Tibial nerve (tissue), 4 donors: ENCODE measurements around the gene MAML2. TPM values are rescaled to one million over a fixed set of nuclear protein-coding genes. Genes with fewer than 3 reads are reported as not detected.
A peak's percentile ranks its signal among the peaks of the same experiment; 100 is the strongest.

Experiments
- DNase-seq, 2 donors: peaks; one replicate each; pipeline ENCODE4 v3.0.0-alpha.2; 2019; ENCODE audit warnings: low spot score in 2 of 2
- H3K27ac ChIP-seq, 4 donors: fragments of 200-600 bp; sonication (generic) in 3 of 4; one replicate each; pipeline ENCODE4 v1.5.1; 2017 to 2019; ENCODE audit warnings: mild to moderate bottlenecking in 1 of 4
- H3K27me3 ChIP-seq, 2 donors: fragments of 200-600 bp; sonication (generic) in 1 of 2; one replicate each; pipeline versions ENCODE4 v1.5.1 to v1.6.0; 2017 to 2019
- H3K36me3 ChIP-seq, 3 donors: fragments of 200-600 bp; sonication (generic); one replicate each; pipeline ENCODE4 v1.5.1; 2018 to 2019
- H3K4me1 ChIP-seq, 4 donors: fragments of 200-600 bp; sonication (generic) in 3 of 4; one replicate each; pipeline ENCODE4 v1.5.1; 2017 to 2019
- H3K4me3 ChIP-seq, 4 donors: fragments of 200-600 bp; sonication (generic) in 3 of 4; one replicate each; pipeline ENCODE4 v1.5.1; 2017 to 2019; ENCODE audit warnings: mild to moderate bottlenecking in 1 of 4, moderate library complexity in 1 of 4
- H3K9me3 ChIP-seq, 4 donors: fragments of 200-600 bp; sonication (generic) in 3 of 4; one replicate each; pipeline ENCODE4 v1.5.1; 2017 to 2019
- CTCF ChIP-seq, 5 experiments: fragments of 200-600 bp in 3 of 5; fragments of 450-650 bp in 2 of 5; sonication (generic) in 3 of 5; IDR thresholded peaks; one replicate each; pipeline ENCODE4 v1.5.1; 2016 to 2019; ENCODE audit warnings: antibody characterized with exemption in 5 of 5, mild to moderate bottlenecking in 3 of 5, moderate library complexity in 2 of 5
- EP300 ChIP-seq, 2 donors: sonication (generic); formaldehyde crosslinking; IDR thresholded peaks; one replicate each; pipeline ENCODE4 v1.6.1; 2017; ENCODE audit warnings: antibody characterized with exemption in 2 of 2, mild to moderate bottlenecking in 1 of 2
- POLR2A ChIP-seq, 2 donors: fragments of 450-650 bp; IDR thresholded peaks; one replicate each; pipeline ENCODE4 v1.6.1; 2017; ENCODE audit warnings: antibody characterized with exemption in 2 of 2, mild to moderate bottlenecking in 2 of 2, moderate library complexity in 2 of 2
- WGBS, 2 donors: methylation state at CpG; one replicate each; pipeline ENCODE4 v1.1.5; 2018; 5-methylcytosine and 5-hydroxymethylcytosine counted together
- total RNA-seq, 4 donors: library from RNA; depleted of rRNA; stranded (reverse); fragments of >200 nt; gene quantifications; one replicate each; pipeline ENCODE4 v1.1.0, GENCODE V29; 2016

Gene MAML2
- total RNA-seq, 4 donors from 2014 or later, result 20.5 to 38.4 (median 27.9) TPM

DNA sequence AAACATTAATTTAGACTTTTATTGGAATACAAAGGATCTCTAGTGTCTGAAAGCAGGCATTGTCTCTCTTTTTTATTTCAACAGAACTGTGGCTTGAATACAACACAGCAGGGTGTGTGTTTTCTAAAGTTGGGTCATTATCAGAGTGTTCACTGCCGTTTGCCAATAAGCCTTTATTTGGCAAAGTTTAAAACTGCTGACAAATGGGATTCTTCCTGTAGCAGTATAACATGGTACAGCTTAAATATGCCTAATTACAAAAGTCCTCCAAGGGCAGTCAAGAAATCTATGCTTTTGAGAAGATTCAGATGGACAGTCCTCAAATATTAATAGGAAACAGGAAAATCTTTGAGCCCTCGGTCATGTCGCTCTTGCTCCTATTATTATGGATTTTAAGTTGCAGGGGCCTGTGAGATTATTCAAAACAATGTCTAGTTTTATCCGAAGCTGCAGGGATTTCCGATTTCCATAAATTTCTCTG is 199.9 kb downstream of the MAML2 start:
- Histone ChIP-seq H3K27me3 (no peaks in the 10 kb centered on the region), H3K27ac (peak overlapping the region in 3 of 4 donors; percentile 18 to 69 (median 21)), H3K36me3 (no peaks in the 10 kb centered on the region), H3K4me3 (no peak overlapping the region), H3K9me3 (no peaks in the 10 kb centered on the region), H3K4me1 (peaks cover 0 to 51% (median 9%) of the 10 kb centered on the region in 4 donors)
- no peak for DNase-seq
- WGBS, 2 donors, result 25 to 30% methylated on average over 5 of the region's 5 CpGs
- TF ChIP-seq EP300 (IDR thresholded peaks at IDR 0.05), result peak in 1 of 2 donors; percentile 17
- no peak for TF ChIP-seq POLR2A (IDR thresholded peaks at IDR 0.05)

DNA sequence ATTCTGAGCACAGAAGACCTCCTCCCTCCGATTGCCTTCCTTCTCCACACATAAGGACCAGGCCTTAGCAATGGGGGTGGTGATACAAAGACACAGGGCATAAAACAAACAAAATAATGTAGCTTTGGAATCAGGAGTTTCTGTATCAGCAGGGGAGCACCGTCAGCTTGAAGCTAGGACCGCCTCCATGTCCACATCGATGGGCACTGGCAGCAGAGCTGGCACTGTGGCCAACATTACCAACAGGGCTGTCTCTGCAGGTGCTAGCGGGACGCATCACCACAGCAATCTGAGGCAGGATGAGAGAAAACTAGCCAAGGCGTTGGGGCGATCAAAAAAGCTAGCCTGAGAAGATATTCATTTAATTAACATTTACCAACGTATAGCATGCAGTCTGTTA is 201.4 kb downstream of the MAML2 start:
- Histone ChIP-seq H3K36me3 (no peaks in the 10 kb centered on the region), H3K27me3 (no peaks in the 10 kb centered on the region), H3K4me1 (peaks cover 0 to 58% (median 20%) of the 10 kb centered on the region in 4 donors), H3K27ac (peak overlapping the region in 2 of 4 donors; percentile 10 to 69), H3K9me3 (no peaks in the 10 kb centered on the region), H3K4me3 (no peak overlapping the region)
- no peak for DNase-seq
- 92 to 94% methylated on average over 9 of the region's 9 CpGs for WGBS, 2 donors
- TF ChIP-seq CTCF (IDR thresholded peaks at IDR 0.05) (no peak), EP300 (IDR thresholded peaks at IDR 0.05) (no peak), POLR2A (IDR thresholded peaks at IDR 0.05) (no peak)

DNA sequence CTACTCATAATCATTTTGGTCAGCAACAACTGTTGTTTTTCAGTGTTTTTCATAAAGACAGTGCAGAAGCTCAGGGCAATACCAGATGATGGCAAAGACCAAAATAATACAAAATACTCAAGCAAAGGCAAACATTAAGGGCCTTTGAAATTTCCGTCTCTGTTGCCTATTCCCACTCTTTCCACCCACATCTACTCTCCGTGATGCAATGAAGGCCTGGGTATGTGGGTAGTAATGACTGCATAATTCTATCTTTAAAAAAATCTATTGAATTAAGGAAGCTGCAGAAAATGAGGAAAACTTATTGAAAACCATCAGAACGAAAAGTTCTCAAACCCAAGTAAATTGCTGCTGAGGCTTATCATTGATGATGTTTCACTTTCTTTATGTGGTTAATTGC is 203.3 kb downstream of the MAML2 start:
- Histone ChIP-seq H3K4me3 (no peak overlapping the region), H3K4me1 (peaks cover 0 to 61% (median 25%) of the 10 kb centered on the region in 4 donors), H3K9me3 (no peaks in the 10 kb centered on the region), H3K27me3 (no peaks in the 10 kb centered on the region), H3K27ac (peak overlapping the region in 2 of 4 donors; percentile 26 to 66), H3K36me3 (no peaks in the 10 kb centered on the region)
- 61% methylated on average over 3 of the region's 3 CpGs for WGBS, 2 donors
- no peak for DNase-seq
- no peak for TF ChIP-seq POLR2A (IDR thresholded peaks at IDR 0.05)
- TF ChIP-seq EP300 (IDR thresholded peaks at IDR 0.05), result no peak
- TF ChIP-seq CTCF (IDR thresholded peaks at IDR 0.05), result no peak

- Histone ChIP-seq H3K27me3 (no peaks in the 10 kb centered on the region), H3K27ac (peak overlapping the region in 3 of 4 donors; percentile 6 to 74 (median 73)), H3K9me3 (no peaks in the 10 kb centered on the region), H3K4me3 (no peak overlapping the region), H3K36me3 (no peaks in the 10 kb centered on the region), H3K4me1 (peaks cover 0 to 49% (median 26%) of the 10 kb centered on the region in 4 donors)
- WGBS, 2 donors, result 37% methylated on average over 2 of the region's 2 CpGs
- no peak for TF ChIP-seq EP300 (IDR thresholded peaks at IDR 0.05)
- no peak for TF ChIP-seq POLR2A (IDR thresholded peaks at IDR 0.05)
- TF ChIP-seq CTCF (IDR thresholded peaks at IDR 0.05), result no peak
- DNase-seq, result no peak
Measured at GRCh38 chr11:96137373-96137772, 205.6 kb downstream of the MAML2 start.

DNA sequence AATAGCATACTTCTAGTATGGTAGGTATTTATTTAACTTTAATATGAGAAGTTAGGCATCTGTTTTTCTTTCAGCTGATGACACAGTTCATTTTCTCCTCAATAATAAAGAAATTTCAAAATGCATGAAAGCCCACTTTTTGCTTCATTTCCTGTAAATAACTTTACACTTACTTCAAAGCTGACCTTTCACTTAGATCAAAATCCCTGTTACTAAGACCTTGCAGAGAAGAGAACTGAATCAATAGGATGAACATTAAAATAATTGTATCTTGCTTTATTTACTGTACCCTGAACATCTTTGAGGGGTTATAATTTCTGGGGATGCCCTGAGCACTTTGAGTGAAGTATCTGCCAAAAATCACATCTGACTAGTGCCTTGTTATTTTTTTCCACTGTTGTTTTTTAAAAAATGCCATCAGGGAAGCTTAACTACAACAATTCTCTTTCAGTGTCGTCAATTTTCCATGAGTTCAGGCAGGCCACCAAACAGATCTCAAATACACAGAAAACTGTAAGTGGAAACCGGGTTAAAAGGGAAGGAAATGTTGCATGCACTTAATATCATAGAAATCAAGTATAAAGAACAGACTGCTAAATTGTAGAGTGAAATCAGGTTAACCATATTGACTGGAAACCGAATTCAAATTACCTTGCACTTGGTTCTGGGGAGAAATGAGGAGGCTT is 206.2 kb downstream of the MAML2 start:
- no peak for DNase-seq
- H3K9me3 ChIP-seq, result no peaks in the 10 kb centered on the region
- peak overlapping the region in 3 of 4 donors; percentile 6 to 74 (median 73) for H3K27ac ChIP-seq
- WGBS, 2 donors, result 17% methylated on average over 3 of the region's 3 CpGs
- H3K36me3 ChIP-seq, result no peaks in the 10 kb centered on the region
- no peak for TF ChIP-seq EP300 (IDR thresholded peaks at IDR 0.05)
- TF ChIP-seq CTCF (IDR thresholded peaks at IDR 0.05), result no peak
- TF ChIP-seq POLR2A (IDR thresholded peaks at IDR 0.05), result no peak
- H3K4me3 ChIP-seq, result no peak overlapping the region
- no peaks in the 10 kb centered on the region for H3K27me3 ChIP-seq
- peaks cover 0 to 43% (median 24%) of the 10 kb centered on the region in 4 donors for H3K4me1 ChIP-seq
